Heart left ventricle (tissue), 13 donors: ENCODE measurements around the gene REEP5.

Experiments
- CTCF ChIP-seq, 12 donors: fragments of 200-600 bp; sonication (generic) in 4 of 12; IDR thresholded peaks; one replicate each; pipeline versions ENCODE4 v1.5.0 to v1.8.0; 2018 to 2022; ENCODE audit warnings: antibody characterized with exemption in 12 of 12, mild to moderate bottlenecking in 5 of 12
- POLR2A ChIP-seq, 2 donors: fragments of 450-650 bp; IDR thresholded peaks; one replicate each; pipeline ENCODE4 v1.6.1; 2017; ENCODE audit warnings: antibody characterized with exemption in 2 of 2, mild to moderate bottlenecking in 2 of 2, moderate library complexity in 2 of 2
- donor health status: ischemic (EF 13 %, LVEDD 7.1; RV severe dilation, severe dysfunction).
- donor health status: DM: no; HTN: yes; CAD: no.
- donor health status: DM: no; HTN: no; CAD: no.
- donor health status: ischemic (EF 25% LVEDD 6.9; RV normal size, moderate dysfunction).
- donor health status: ischemic (EF 25% LVEDD 5.7; RV mildly dilated, moderate dysfunction).
- donor health status: ischemic (EF 35%, LVEDD 5.7; RV mildly dilated, moderate dysfunction).
- donor health status: nonischemic (EF 11% LVEDD 7.7; RV severe dilation, severe dysfunction).
- donor health status: DM: yes; HTN: yes; CAD: no.
- donor health status: PGD.
- donor health status: ischemic (EF 29% LVEDD 5.4; RV normal size, mild dysfunction).
- donor health status: nonischemic (EF 23%, LVEDD 6.1; RV moderate dilation, normal function).

- no peak for TF ChIP-seq CTCF (IDR thresholded peaks at IDR 0.05)
- TF ChIP-seq POLR2A (IDR thresholded peaks at IDR 0.05): no peak
Measured at GRCh38 chr5:112915831-112916230, 6.2 kb downstream of the REEP5 start.
